Upper lobe of right lung (tissue), 1 donor: ENCODE measurements around the gene RXFP1. TPM values are rescaled to one million over a fixed set of nuclear protein-coding genes. Genes with fewer than 3 reads are reported as not detected.

ENCODE experiments used
- ATAC-seq: fragments of 200-7000 bp; cut with Tn5 transposase; one replicate; pipeline ENCODE4 v1.9.1; 2020; ENCODE audit warnings: mild to moderate bottlenecking, moderate library complexity
- DNase-seq: peaks from one replicate; pipeline ENCODE4 v3.0.0-alpha.2; 2020
- H3K27ac ChIP-seq: fragments of 200-600 bp; one replicate; pipeline ENCODE4 v1.8.0; 2022
- H3K27me3 ChIP-seq: fragments of 200-600 bp; one replicate; pipeline ENCODE4 v1.8.0; 2022; ENCODE audit warnings: mild to moderate bottlenecking
- H3K36me3 ChIP-seq: fragments of 200-600 bp; one replicate; pipeline ENCODE4 v1.8.0; 2022
- H3K4me1 ChIP-seq: fragments of 200-600 bp; one replicate; pipeline ENCODE4 v1.8.0; 2022
- H3K4me3 ChIP-seq: fragments of 200-600 bp; one replicate; pipeline ENCODE4 v1.8.0; 2022; ENCODE audit warnings: mild to moderate bottlenecking
- H3K9me3 ChIP-seq: fragments of 200-600 bp; one replicate; pipeline ENCODE4 v1.8.0; 2022
- CTCF ChIP-seq: fragments of 200-600 bp; IDR thresholded peaks from one replicate; pipeline ENCODE4 v1.8.0; 2022; ENCODE audit warnings: antibody characterized with exemption
- intact Hi-C: fragments of 100-400 bp; cut with DNase I; formaldehyde crosslinking; loops from one replicate; pipeline ENCODE4 v1.11.0; 2022
- total RNA-seq: library from RNA; stranded (reverse); fragmentation: NEBNext Ultra II Directional; extraction: Animal tissue kit (Norgen Biotek cat#: 25700); gene quantifications from one replicate; pipeline ENCODE4 v1.2.1, GENCODE V29; 2021
- donor health status: DM: no; HTN: yes; CAD: no; lungs with severe emphysema.

RXFP1 gene
- total RNA-seq, 1 donor from 2014 or later, result 7.9 TPM

- DNase-seq (no peak), ATAC-seq (no peak)
- Histone ChIP-seq H3K9me3 (no peaks in the 10 kb centered on the region), H3K27ac (no peak overlapping the region), H3K36me3 (no peaks in the 10 kb centered on the region), H3K4me3 (no peak overlapping the region), H3K4me1 (peaks cover 7% of the 10 kb centered on the region), H3K27me3 (no peaks in the 10 kb centered on the region)
- intact Hi-C loops, result no loop called here
- TF ChIP-seq CTCF, result no peak
These were observed 145.2 kb downstream of the RXFP1 start for GRCh38 chr4:158666892-158667291.

- DNase-seq (no peak), ATAC-seq (no peak)
- TF ChIP-seq CTCF, result peak; percentile 52
- intact Hi-C loops, result no loop called here
- H3K36me3 ChIP-seq, result no peaks in the 10 kb centered on the region
- H3K4me3 ChIP-seq, result no peak overlapping the region
- no peak overlapping the region for H3K27ac ChIP-seq
- H3K9me3 ChIP-seq, result no peaks in the 10 kb centered on the region
- no peaks in the 10 kb centered on the region for H3K27me3 ChIP-seq
- H3K4me1 ChIP-seq, result peaks cover 8% of the 10 kb centered on the region
These were observed 146.0 kb downstream of the RXFP1 start for GRCh38 chr4:158667651-158668198.

- peaks cover 12% of the 10 kb centered on the region for H3K4me1 ChIP-seq
- H3K27ac ChIP-seq, result no peak overlapping the region
- H3K4me3 ChIP-seq, result no peak overlapping the region
- intact Hi-C loops, result no loop called here
- no peaks in the 10 kb centered on the region for H3K36me3 ChIP-seq
- DNase-seq (no peak), ATAC-seq (no peak)
- no peak for TF ChIP-seq CTCF
- H3K27me3 ChIP-seq, result no peaks in the 10 kb centered on the region
- no peaks in the 10 kb centered on the region for H3K9me3 ChIP-seq
These were observed 147.6 kb downstream of the RXFP1 start for GRCh38 chr4:158669310-158669709.

- Histone ChIP-seq H3K4me3 (peak overlapping the region; percentile 69), H3K27me3 (no peaks in the 10 kb centered on the region), H3K4me1 (peaks cover 12% of the 10 kb centered on the region), H3K36me3 (no peaks in the 10 kb centered on the region), H3K27ac (peak overlapping the region; percentile 93), H3K9me3 (no peaks in the 10 kb centered on the region)
- intact Hi-C loops, result no loop called here
- ATAC-seq, result no peak
- peak; percentile 69 for DNase-seq
- no peak for TF ChIP-seq CTCF
These were observed 149.4 kb downstream of the RXFP1 start for GRCh38 chr4:158670975-158671664.

GRCh38 chr4:158671665-158671914 is 149.9 kb downstream of the RXFP1 start, which contains the start of gene C4orf46:
TSS of gene C4orf46 (minus strand) at chr4:158671887. CDS start at chr4:158671801, 86 bp downstream.
- Histone ChIP-seq H3K27ac (peak within 1 kb of the TSS; percentile 93), H3K4me3 (peak within 1 kb of the TSS; percentile 69), H3K36me3 (no peaks in the 10 kb centered on the region), H3K9me3 (no peaks in the 10 kb centered on the region), H3K4me1 (peaks cover 12% of the 10 kb centered on the region), H3K27me3 (no peaks in the 10 kb centered on the region)
- ATAC-seq (peak; percentile 2), DNase-seq (no peak)
- TF ChIP-seq CTCF, result no peak
- intact Hi-C loops, result no loop called here
